ENCODE data around the gene LIN52. TPM values are rescaled to one million over a fixed set of nuclear protein-coding genes. Genes with fewer than 3 reads are reported as not detected.

Gene LIN52
- total and polyA plus RNA-seq, 2 of the 8 experiments (the other 6 are each of a cell fraction or from before 2014, with no cell fraction given), result 6.8 to 11.6 TPM

DNA sequence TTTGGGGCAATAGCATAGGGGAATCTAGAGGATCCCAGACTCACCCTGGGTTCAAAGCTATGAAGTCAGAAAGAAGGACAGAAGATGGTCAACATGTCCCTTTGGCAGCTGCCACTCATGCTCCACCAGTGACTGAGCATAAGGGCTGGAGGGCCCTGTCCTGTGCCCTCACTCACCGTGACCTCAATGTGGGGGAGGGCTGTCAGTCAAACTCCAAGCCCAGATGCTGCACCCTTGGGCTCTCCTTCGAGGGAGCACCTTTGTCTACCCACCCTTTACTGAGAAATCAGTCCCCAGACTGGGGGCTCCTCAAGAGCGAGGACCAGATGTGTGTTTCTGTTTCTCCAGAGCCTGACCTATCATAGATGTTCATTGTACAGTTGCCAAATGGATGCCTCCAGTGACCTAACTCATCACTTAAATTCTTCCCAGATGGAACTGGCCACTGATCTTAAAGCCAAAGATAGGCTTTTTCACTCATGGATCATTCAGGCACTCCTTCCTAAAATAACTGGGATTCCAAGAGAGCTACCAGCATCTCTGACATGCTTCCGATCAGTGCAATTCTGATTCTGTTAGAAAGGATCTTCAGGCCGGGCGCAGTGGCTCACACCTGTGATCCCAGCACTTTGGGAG lies 127.3 kb downstream of the LIN52 start (continued):
- TF ChIP-seq, protein P1, sequence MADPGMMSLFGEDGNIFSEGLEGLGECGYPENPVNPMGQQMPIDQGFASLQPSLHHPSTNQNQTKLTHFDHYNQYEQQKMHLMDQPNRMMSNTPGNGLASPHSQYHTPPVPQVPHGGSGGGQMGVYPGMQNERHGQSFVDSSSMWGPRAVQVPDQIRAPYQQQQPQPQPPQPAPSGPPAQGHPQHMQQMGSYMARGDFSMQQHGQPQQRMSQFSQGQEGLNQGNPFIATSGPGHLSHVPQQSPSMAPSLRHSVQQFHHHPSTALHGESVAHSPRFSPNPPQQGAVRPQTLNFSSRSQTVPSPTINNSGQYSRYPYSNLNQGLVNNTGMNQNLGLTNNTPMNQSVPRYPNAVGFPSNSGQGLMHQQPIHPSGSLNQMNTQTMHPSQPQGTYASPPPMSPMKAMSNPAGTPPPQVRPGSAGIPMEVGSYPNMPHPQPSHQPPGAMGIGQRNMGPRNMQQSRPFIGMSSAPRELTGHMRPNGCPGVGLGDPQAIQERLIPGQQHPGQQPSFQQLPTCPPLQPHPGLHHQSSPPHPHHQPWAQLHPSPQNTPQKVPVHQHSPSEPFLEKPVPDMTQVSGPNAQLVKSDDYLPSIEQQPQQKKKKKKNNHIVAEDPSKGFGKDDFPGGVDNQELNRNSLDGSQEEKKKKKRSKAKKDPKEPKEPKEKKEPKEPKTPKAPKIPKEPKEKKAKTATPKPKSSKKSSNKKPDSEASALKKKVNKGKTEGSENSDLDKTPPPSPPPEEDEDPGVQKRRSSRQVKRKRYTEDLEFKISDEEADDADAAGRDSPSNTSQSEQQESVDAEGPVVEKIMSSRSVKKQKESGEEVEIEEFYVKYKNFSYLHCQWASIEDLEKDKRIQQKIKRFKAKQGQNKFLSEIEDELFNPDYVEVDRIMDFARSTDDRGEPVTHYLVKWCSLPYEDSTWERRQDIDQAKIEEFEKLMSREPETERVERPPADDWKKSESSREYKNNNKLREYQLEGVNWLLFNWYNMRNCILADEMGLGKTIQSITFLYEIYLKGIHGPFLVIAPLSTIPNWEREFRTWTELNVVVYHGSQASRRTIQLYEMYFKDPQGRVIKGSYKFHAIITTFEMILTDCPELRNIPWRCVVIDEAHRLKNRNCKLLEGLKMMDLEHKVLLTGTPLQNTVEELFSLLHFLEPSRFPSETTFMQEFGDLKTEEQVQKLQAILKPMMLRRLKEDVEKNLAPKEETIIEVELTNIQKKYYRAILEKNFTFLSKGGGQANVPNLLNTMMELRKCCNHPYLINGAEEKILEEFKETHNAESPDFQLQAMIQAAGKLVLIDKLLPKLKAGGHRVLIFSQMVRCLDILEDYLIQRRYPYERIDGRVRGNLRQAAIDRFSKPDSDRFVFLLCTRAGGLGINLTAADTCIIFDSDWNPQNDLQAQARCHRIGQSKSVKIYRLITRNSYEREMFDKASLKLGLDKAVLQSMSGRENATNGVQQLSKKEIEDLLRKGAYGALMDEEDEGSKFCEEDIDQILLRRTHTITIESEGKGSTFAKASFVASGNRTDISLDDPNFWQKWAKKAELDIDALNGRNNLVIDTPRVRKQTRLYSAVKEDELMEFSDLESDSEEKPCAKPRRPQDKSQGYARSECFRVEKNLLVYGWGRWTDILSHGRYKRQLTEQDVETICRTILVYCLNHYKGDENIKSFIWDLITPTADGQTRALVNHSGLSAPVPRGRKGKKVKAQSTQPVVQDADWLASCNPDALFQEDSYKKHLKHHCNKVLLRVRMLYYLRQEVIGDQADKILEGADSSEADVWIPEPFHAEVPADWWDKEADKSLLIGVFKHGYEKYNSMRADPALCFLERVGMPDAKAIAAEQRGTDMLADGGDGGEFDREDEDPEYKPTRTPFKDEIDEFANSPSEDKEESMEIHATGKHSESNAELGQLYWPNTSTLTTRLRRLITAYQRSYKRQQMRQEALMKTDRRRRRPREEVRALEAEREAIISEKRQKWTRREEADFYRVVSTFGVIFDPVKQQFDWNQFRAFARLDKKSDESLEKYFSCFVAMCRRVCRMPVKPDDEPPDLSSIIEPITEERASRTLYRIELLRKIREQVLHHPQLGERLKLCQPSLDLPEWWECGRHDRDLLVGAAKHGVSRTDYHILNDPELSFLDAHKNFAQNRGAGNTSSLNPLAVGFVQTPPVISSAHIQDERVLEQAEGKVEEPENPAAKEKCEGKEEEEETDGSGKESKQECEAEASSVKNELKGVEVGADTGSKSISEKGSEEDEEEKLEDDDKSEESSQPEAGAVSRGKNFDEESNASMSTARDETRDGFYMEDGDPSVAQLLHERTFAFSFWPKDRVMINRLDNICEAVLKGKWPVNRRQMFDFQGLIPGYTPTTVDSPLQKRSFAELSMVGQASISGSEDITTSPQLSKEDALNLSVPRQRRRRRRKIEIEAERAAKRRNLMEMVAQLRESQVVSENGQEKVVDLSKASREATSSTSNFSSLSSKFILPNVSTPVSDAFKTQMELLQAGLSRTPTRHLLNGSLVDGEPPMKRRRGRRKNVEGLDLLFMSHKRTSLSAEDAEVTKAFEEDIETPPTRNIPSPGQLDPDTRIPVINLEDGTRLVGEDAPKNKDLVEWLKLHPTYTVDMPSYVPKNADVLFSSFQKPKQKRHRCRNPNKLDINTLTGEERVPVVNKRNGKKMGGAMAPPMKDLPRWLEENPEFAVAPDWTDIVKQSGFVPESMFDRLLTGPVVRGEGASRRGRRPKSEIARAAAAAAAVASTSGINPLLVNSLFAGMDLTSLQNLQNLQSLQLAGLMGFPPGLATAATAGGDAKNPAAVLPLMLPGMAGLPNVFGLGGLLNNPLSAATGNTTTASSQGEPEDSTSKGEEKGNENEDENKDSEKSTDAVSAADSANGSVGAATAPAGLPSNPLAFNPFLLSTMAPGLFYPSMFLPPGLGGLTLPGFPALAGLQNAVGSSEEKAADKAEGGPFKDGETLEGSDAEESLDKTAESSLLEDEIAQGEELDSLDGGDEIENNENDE (IDR thresholded peaks at IDR 0.05; ENCODE audit: insufficient replicate concordance, low read length), result no peak
- TF ChIP-seq HDAC2 (IDR thresholded peaks at IDR 0.05; ENCODE audit: borderline replicate concordance in 1 of 2, low read depth in 2 of 2, low read length in 2 of 2) (no peak), TBP (IDR thresholded peaks at IDR 0.05; ENCODE audit: low read depth, low read length) (no peak), ZNF274 (IDR thresholded peaks at IDR 0.05; ENCODE audit: borderline replicate concordance, extremely low read depth, low read length) (no peak), CHD2 (IDR thresholded peaks at IDR 0.05; ENCODE audit: low read length) (no peak), SIRT6 (IDR thresholded peaks at IDR 0.05; ENCODE audit: low read length) (no peak), TAF7 (optimal IDR thresholded peaks at IDR 0.05; ENCODE audit: borderline replicate concordance, low read depth, low read length) (no peak), BRCA1 (IDR thresholded peaks at IDR 0.05; ENCODE audit: low read depth, low read length) (no peak), ASH2L (IDR thresholded peaks at IDR 0.05; ENCODE audit: low read length) (no peak), KDM4A (IDR thresholded peaks at IDR 0.05; ENCODE audit: low read depth, low read length, severe bottlenecking) (no peak), CBX5 (IDR thresholded peaks at IDR 0.05; ENCODE audit: low read depth, low read length) (no peak), SP1 (IDR thresholded peaks at IDR 0.05; ENCODE audit: low read depth, low read length) (no peak)

Measured in H1 (cell line).